Neuronal stem cell (in vitro differentiated cells): ENCODE data around the gene WWP2.
"Not testable (repeated sequence)": the region's sequence is repeated elsewhere in the genome, so short reads cannot be mapped to it uniquely, and the experiment has no call there.

Experiments
- DNase-seq: peaks from one replicate; pipeline ENCODE4 v3.0.0-alpha.2; 2013; ENCODE audit warnings: low spot score
- H2AFZ ChIP-seq: one replicate; pipeline ENCODE4 v1.6.1; 2013; ENCODE audit warnings: mild to moderate bottlenecking, low read length, inconsistent platforms
- H2AK5ac ChIP-seq: 2 replicates; pipeline ENCODE4 v1.6.1; 2013; ENCODE audit warnings: low read depth, mild to moderate bottlenecking, inconsistent platforms, low read length, moderate library complexity, mixed read lengths
- H2BK120ac ChIP-seq: 2 replicates; pipeline ENCODE4 v1.6.1; 2013; ENCODE audit warnings: low read depth, mild to moderate bottlenecking, inconsistent platforms, low read length, moderate library complexity, mixed read lengths
- H2BK12ac ChIP-seq: one replicate; pipeline ENCODE4 v1.6.1; 2013; ENCODE audit warnings: low read length, inconsistent platforms
- H2BK15ac ChIP-seq: 2 replicates; pipeline ENCODE4 v1.6.1; 2013; ENCODE audit warnings: mild to moderate bottlenecking, low read length, inconsistent platforms, mixed read lengths
- H2BK5ac ChIP-seq: one replicate; pipeline ENCODE4 v1.6.1; 2013; ENCODE audit warnings: inconsistent platforms, mild to moderate bottlenecking, low read length, moderate library complexity
- H3K14ac ChIP-seq: one replicate; pipeline ENCODE4 v1.6.1; 2013; ENCODE audit warnings: low read length, inconsistent platforms
- H3K18ac ChIP-seq: 2 replicates; pipeline ENCODE4 v1.6.1; 2013; ENCODE audit warnings: low read length, inconsistent platforms
- H3K23ac ChIP-seq: 2 replicates; pipeline ENCODE4 v1.6.1; 2013; ENCODE audit warnings: low read depth, mild to moderate bottlenecking, mixed read lengths, low read length, inconsistent platforms; ENCODE audit not compliant: poor library complexity
- H3K27ac ChIP-seq: replicated peaks from 3 replicates; pipeline ENCODE4 v1.5.1; 2013; ENCODE audit warnings: low read length, inconsistent platforms
- H3K27me3 ChIP-seq, 3 experiments: 2 replicates each; pipeline ENCODE4 v1.6.1; 2013; ENCODE audit warnings: low read length in 3 of 3, mild to moderate bottlenecking in 2 of 3, inconsistent platforms in 1 of 3, low read depth in 1 of 3, mixed read lengths in 1 of 3, moderate library complexity in 1 of 3; ENCODE audit not compliant: control insufficient read depth in 3 of 3, insufficient read depth in 3 of 3
- H3K36me3 ChIP-seq, 2 donors: replicated peaks in 1 of 2; 2 replicates each; pipeline ENCODE4 v1.6.1; 2013; ENCODE audit warnings: low read length in 2 of 2; ENCODE audit not compliant: control insufficient read depth in 2 of 2, insufficient read depth in 2 of 2
- H3K4ac ChIP-seq: 2 replicates; pipeline ENCODE4 v1.6.1; 2013; ENCODE audit warnings: inconsistent platforms, mild to moderate bottlenecking, low read length, moderate library complexity
- H3K4me1 ChIP-seq, 2 donors: 1 replicate in 1 of 2; 2 replicates in 1 of 2; pipeline ENCODE4 v1.6.1; 2013; ENCODE audit warnings: low read length in 2 of 2, low read depth in 1 of 2; ENCODE audit not compliant: control insufficient read depth in 2 of 2, insufficient read depth in 1 of 2
- H3K4me2 ChIP-seq: one replicate; pipeline ENCODE4 v1.6.1; 2013; ENCODE audit warnings: mild to moderate bottlenecking, low read length, inconsistent platforms; ENCODE audit not compliant: insufficient read depth, poor library complexity, severe bottlenecking
- H3K4me3 ChIP-seq, 2 donors: 2 replicates each; pipeline ENCODE4 v1.5.1; 2013; ENCODE audit warnings: low read length in 2 of 2, mild to moderate bottlenecking in 2 of 2, inconsistent platforms in 1 of 2, moderate library complexity in 1 of 2
- H3K79me1 ChIP-seq: one replicate; pipeline ENCODE4 v1.6.1; 2013; ENCODE audit warnings: low read depth, mild to moderate bottlenecking, inconsistent platforms, low read length, moderate library complexity
- H3K9ac ChIP-seq: one replicate; pipeline ENCODE4 v1.6.1; 2013; ENCODE audit warnings: mild to moderate bottlenecking, low read depth, low read length, inconsistent platforms; ENCODE audit not compliant: poor library complexity
- H3K9me3 ChIP-seq, 2 donors: replicated peaks in 1 of 2; 2 replicates each; pipeline versions ENCODE3 to v1.6.1; 2013; ENCODE audit warnings: low read length in 2 of 2, mild to moderate bottlenecking in 2 of 2, inconsistent platforms in 1 of 2, low read depth in 1 of 2, mixed read lengths in 1 of 2, moderate library complexity in 1 of 2; ENCODE audit not compliant: control insufficient read depth in 2 of 2, insufficient read depth in 1 of 2
- H4K8ac ChIP-seq: one replicate; pipeline ENCODE4 v1.6.1; 2013; ENCODE audit warnings: low read depth, mild to moderate bottlenecking, inconsistent platforms, low read length, moderate library complexity
- H4K91ac ChIP-seq: one replicate; pipeline ENCODE4 v1.6.1; 2013; ENCODE audit warnings: low read length, low read depth, mild to moderate bottlenecking, inconsistent platforms; ENCODE audit not compliant: poor library complexity
- WGBS, 2 donors: extraction: QIAGEN DNeasy Blood & Tissue Kit; methylation state at CpG; one replicate each; pipeline ENCODE4 v1.1.7; 2013; ENCODE audit warnings: missing lambda C conversion rate in 2 of 2, mixed read lengths in 1 of 2; ENCODE audit not compliant: insufficient read length in 2 of 2, insufficient replicate concordance in 1 of 2; ENCODE audit errors: extremely low coverage in 2 of 2; 5-methylcytosine and 5-hydroxymethylcytosine counted together

WWP2 gene

GRCh38 chr16:69731280-69731679, 30.9 kb upstream of the WWP2 start:
- DNase-seq, H3K14ac ChIP-seq, H3K4me2 ChIP-seq, H2BK120ac ChIP-seq, H3K9ac ChIP-seq, H2BK15ac ChIP-seq, H3K9me3 ChIP-seq, H2AFZ ChIP-seq, H3K36me3 ChIP-seq, H3K23ac ChIP-seq, H3K79me1 ChIP-seq, H3K18ac ChIP-seq, H3K27me3 ChIP-seq, H4K8ac ChIP-seq, H2BK5ac ChIP-seq, H3K27ac ChIP-seq, H4K91ac ChIP-seq, H3K4me3 ChIP-seq, H3K4ac ChIP-seq, H2AK5ac ChIP-seq, H2BK12ac ChIP-seq: not testable (repeated sequence)
- H3K4me1 ChIP-seq, result peaks cover 0 to 10% of the 10 kb centered on the region in 2 donors
- WGBS, 2 donors, result no CpG with 5 or more reads among the region's 5 CpGs

- H3K4me3 ChIP-seq, result no peak overlapping the region
- H3K36me3 ChIP-seq, result no peaks in the 10 kb centered on the region
- H2AFZ ChIP-seq, result no peak overlapping the region
- no peaks in the 10 kb centered on the region for H3K79me1 ChIP-seq
- no peak overlapping the region for H2BK15ac ChIP-seq
- peaks cover 0 to 8% of the 10 kb centered on the region in 2 donors for H3K4me1 ChIP-seq
- WGBS, 2 donors, result no CpG with 5 or more reads among the region's 6 CpGs
- no peak overlapping the region for H3K4me2 ChIP-seq
- H3K27ac ChIP-seq, result no peak overlapping the region
- H3K18ac ChIP-seq, result no peak overlapping the region
- H3K9me3 ChIP-seq, result no peaks in the 10 kb centered on the region
- H3K23ac ChIP-seq, result no peak overlapping the region
- H2BK120ac ChIP-seq, result no peak overlapping the region
- DNase-seq, result no peak
- no peak overlapping the region for H4K8ac ChIP-seq
- no peak overlapping the region for H2BK12ac ChIP-seq
- H2BK5ac ChIP-seq, result no peak overlapping the region
- no peak overlapping the region for H3K9ac ChIP-seq
- H3K4ac ChIP-seq, result no peak overlapping the region
- H3K14ac ChIP-seq, result no peak overlapping the region
- H4K91ac ChIP-seq, result no peak overlapping the region
- H3K27me3 ChIP-seq, result no peaks in the 10 kb centered on the region
- no peak overlapping the region for H2AK5ac ChIP-seq
Observed at GRCh38 chr16:69732101-69732500, 30.0 kb upstream of the WWP2 start.

DNA sequence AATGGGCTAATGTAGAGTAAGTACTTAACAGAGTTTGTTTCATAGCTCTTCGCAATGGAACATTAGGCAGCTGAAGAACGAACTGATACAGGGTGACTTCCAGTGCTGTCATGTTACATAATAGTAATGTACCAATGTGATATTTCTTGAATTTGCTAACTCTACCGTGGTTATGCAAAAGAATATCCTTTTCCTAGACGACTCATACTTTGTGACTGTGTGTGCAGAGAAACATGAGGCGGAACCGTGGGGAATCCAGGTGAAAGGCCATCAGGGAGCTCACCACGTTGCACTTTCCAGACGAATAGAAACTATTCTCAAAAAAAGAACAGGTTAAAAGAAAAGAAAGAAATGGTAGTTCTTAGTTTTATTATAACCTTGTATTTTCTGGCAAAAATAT, 20.6 kb upstream of the WWP2 start:
- Histone ChIP-seq H3K4me2 (no peak overlapping the region), H3K9me3 (no peaks in the 10 kb centered on the region), H4K91ac (no peak overlapping the region), H3K4me1 (no peaks in the 10 kb centered on the region), H3K27me3 (no peaks in the 10 kb centered on the region), H3K23ac (no peak overlapping the region), H3K14ac (no peak overlapping the region), H3K4ac (no peak overlapping the region), H2BK120ac (no peak overlapping the region), H3K79me1 (no peaks in the 10 kb centered on the region), H4K8ac (no peak overlapping the region), H2AK5ac (no peak overlapping the region), H3K18ac (no peak overlapping the region), H3K4me3 (no peak overlapping the region), H2AFZ (no peak overlapping the region), H2BK5ac (no peak overlapping the region), H3K27ac (no peak overlapping the region), H3K36me3 (peaks cover 48 to 73% of the 10 kb centered on the region in 2 donors), H2BK12ac (no peak overlapping the region), H2BK15ac (no peak overlapping the region), H3K9ac (no peak overlapping the region)
- DNase-seq, result no peak
- no CpG with 5 or more reads among the region's 8 CpGs for WGBS, 2 donors

- Histone ChIP-seq H3K27me3 (no peaks in the 10 kb centered on the region), H2BK5ac (no peak overlapping the region), H3K4me2 (no peak overlapping the region), H3K18ac (no peak overlapping the region), H3K36me3 (peaks cover 50 to 81% of the 10 kb centered on the region in 2 donors), H3K4me3 (no peak overlapping the region), H2BK120ac (no peak overlapping the region), H3K23ac (no peak overlapping the region), H3K4ac (no peak overlapping the region), H2BK12ac (no peak overlapping the region), H2AFZ (no peak overlapping the region), H3K27ac (no peak overlapping the region), H4K8ac (no peak overlapping the region), H4K91ac (no peak overlapping the region), H3K9ac (no peak overlapping the region), H3K9me3 (no peaks in the 10 kb centered on the region), H2AK5ac (no peak overlapping the region), H3K14ac (no peak overlapping the region), H3K4me1 (no peaks in the 10 kb centered on the region), H3K79me1 (no peaks in the 10 kb centered on the region), H2BK15ac (no peak overlapping the region)
- no CpG with 5 or more reads among the region's 41 CpGs for whole genome bisulfite sequencing, 2 donors
- DNase-seq, result no peak
Observed at GRCh38 chr16:69741951-69742904, 19.9 kb upstream of the WWP2 start.
